NB4 (cell line): ENCODE results near the gene CSMD2.

Experiments
- CTCF ChIP-seq: IDR thresholded peaks from one replicate; pipeline ENCODE4 v1.5.1; 2012; ENCODE audit warnings: low read depth, low read length
- MYC ChIP-seq: IDR thresholded peaks from 2 replicates; pipeline ENCODE4 v1.6.1; 2011; ENCODE audit warnings: low read depth, low read length

GRCh38 chr1:33624261-33624990 lies 540.6 kb downstream of the CSMD2 start:
- no peak for TF ChIP-seq CTCF
- TF ChIP-seq MYC, result no peak
